MM.1S (cell line): ENCODE results near the gene PIGT.

Experiments used
- DNase-seq: peaks from one replicate; pipeline ENCODE4 v3.0.0-alpha.2; 2015
- H2AFZ ChIP-seq: fragments of 300-600 bp; sonication (generic); 2 replicates; pipeline ENCODE4 v1.6.0; 2016; ENCODE audit warnings: antibody characterized with exemption, low read length
- H3F3A ChIP-seq: fragments of 300-600 bp; sonication (generic); 2 replicates; pipeline ENCODE4 v1.6.1; 2016; ENCODE audit warnings: mild to moderate bottlenecking, antibody characterized with exemption, low read length, moderate library complexity, mixed read lengths; ENCODE audit not compliant: insufficient read depth
- H3K27ac ChIP-seq: fragments of 300-600 bp; sonication (generic); 2 replicates; pipeline ENCODE4 v1.5.1; 2016; ENCODE audit warnings: mild to moderate bottlenecking, low read length
- H3K27me3 ChIP-seq: fragments of 300-600 bp; sonication (generic); replicated peaks from 2 replicates; pipeline ENCODE4 v1.6.0; 2016; ENCODE audit warnings: low read length; ENCODE audit not compliant: insufficient read depth
- H3K36me3 ChIP-seq: fragments of 300-600 bp; sonication (generic); replicated peaks from 2 replicates; pipeline ENCODE4 v1.6.1; 2016; ENCODE audit warnings: mild to moderate bottlenecking, low read length, mixed read lengths; ENCODE audit not compliant: insufficient read depth
- H3K4me1 ChIP-seq: fragments of 300-600 bp; sonication (generic); 2 replicates; pipeline ENCODE4 v1.6.1; 2016; ENCODE audit warnings: low read length, mixed read lengths
- H3K4me2 ChIP-seq: fragments of 300-600 bp; sonication (generic); 2 replicates; pipeline ENCODE4 v1.6.0; 2016; ENCODE audit warnings: low read depth, low read length
- H3K4me3 ChIP-seq: fragments of 300-600 bp; sonication (generic); 2 replicates; pipeline ENCODE4 v1.5.1; 2016; ENCODE audit warnings: low read length, mixed read lengths
- H3K79me2 ChIP-seq: fragments of 300-600 bp; sonication (generic); 2 replicates; pipeline ENCODE4 v1.6.1; 2016; ENCODE audit warnings: mixed run types, low read length, mixed read lengths
- H3K9ac ChIP-seq: fragments of 300-600 bp; sonication (generic); 2 replicates; pipeline ENCODE4 v1.6.1; 2016; ENCODE audit warnings: low read length, mixed read lengths
- H3K9me2 ChIP-seq: fragments of 300-600 bp; sonication (generic); replicated peaks from 2 replicates; pipeline ENCODE4 v1.6.1; 2016; ENCODE audit warnings: mild to moderate bottlenecking, low read length, mixed read lengths; ENCODE audit not compliant: insufficient read depth
- H3K9me3 ChIP-seq: fragments of 300-600 bp; sonication (generic); replicated peaks from 2 replicates; pipeline ENCODE4 v1.6.1; 2016; ENCODE audit warnings: mild to moderate bottlenecking, low read length, mixed read lengths; ENCODE audit not compliant: insufficient read depth
- H4K20me1 ChIP-seq: fragments of 300-600 bp; sonication (generic); 2 replicates; pipeline ENCODE4 v1.6.1; 2016; ENCODE audit warnings: mild to moderate bottlenecking, low read length, moderate library complexity, mixed read lengths; ENCODE audit not compliant: insufficient read depth
- EZH2 ChIP-seq: fragments of 300-600 bp; sonication (generic); optimal IDR thresholded peaks from 2 replicates; pipeline ENCODE3; 2017; ENCODE audit warnings: low read depth, mild to moderate bottlenecking, antibody characterized with exemption, low read length, mixed read lengths
- EZH2phosphoT487 ChIP-seq: fragments of 300-600 bp; sonication (generic); IDR thresholded peaks from 2 replicates; pipeline ENCODE4 v1.6.1; 2018; ENCODE audit warnings: antibody characterized with exemption, low read length
- TF ChIP-seq, protein P1 (sequence below): fragments of 300-600 bp; sonication (generic); IDR thresholded peaks from 2 replicates; pipeline ENCODE4 v1.5.1; 2016; ENCODE audit warnings: antibody characterized with exemption, low read length, mixed read lengths

The PIGT gene

DNA sequence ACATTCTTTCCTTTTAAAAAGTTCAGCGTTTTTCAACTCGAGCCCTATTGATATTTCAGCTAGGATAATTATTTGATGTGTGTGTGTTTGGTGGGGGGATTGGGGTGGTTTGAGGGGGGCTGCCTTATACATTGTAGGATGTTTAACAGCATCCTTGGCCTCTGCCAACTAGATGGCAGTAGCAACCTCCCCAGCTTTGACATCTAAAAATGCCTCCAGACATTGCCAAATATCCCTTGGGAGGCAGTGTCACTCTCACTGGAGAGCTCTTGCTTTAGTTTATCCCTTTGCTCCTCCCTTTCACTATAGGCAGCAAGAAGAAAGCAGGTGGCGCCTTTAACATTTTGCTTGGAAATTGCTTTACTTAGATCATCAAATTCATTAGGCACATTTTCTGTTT, 23.2 kb upstream of the PIGT start:
- no peak overlapping the region for H3K9ac ChIP-seq
- H3K4me3 ChIP-seq: no peak overlapping the region
- no peaks in the 10 kb centered on the region for H3K36me3 ChIP-seq
- no peaks in the 10 kb centered on the region for H3F3A ChIP-seq
- H3K9me3 ChIP-seq: no peaks in the 10 kb centered on the region
- TF ChIP-seq EZH2 (no peak), EZH2phosphoT487 (no peak)
- TF ChIP-seq, protein P1, sequence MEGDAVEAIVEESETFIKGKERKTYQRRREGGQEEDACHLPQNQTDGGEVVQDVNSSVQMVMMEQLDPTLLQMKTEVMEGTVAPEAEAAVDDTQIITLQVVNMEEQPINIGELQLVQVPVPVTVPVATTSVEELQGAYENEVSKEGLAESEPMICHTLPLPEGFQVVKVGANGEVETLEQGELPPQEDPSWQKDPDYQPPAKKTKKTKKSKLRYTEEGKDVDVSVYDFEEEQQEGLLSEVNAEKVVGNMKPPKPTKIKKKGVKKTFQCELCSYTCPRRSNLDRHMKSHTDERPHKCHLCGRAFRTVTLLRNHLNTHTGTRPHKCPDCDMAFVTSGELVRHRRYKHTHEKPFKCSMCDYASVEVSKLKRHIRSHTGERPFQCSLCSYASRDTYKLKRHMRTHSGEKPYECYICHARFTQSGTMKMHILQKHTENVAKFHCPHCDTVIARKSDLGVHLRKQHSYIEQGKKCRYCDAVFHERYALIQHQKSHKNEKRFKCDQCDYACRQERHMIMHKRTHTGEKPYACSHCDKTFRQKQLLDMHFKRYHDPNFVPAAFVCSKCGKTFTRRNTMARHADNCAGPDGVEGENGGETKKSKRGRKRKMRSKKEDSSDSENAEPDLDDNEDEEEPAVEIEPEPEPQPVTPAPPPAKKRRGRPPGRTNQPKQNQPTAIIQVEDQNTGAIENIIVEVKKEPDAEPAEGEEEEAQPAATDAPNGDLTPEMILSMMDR: no peak
- no peak overlapping the region for H2AFZ ChIP-seq
- H4K20me1 ChIP-seq: no peaks in the 10 kb centered on the region
- H3K27me3 ChIP-seq: no peaks in the 10 kb centered on the region
- no peak overlapping the region for H3K27ac ChIP-seq
- no peak for DNase-seq
- H3K4me2 ChIP-seq: no peak overlapping the region
- H3K4me1 ChIP-seq: 0 out of 2 replicates have a peak, but pooled peaks cover 7% of the 10 kb centered on the region
- no peaks in the 10 kb centered on the region for H3K79me2 ChIP-seq
- H3K9me2 ChIP-seq: no peaks in the 10 kb centered on the region

DNA sequence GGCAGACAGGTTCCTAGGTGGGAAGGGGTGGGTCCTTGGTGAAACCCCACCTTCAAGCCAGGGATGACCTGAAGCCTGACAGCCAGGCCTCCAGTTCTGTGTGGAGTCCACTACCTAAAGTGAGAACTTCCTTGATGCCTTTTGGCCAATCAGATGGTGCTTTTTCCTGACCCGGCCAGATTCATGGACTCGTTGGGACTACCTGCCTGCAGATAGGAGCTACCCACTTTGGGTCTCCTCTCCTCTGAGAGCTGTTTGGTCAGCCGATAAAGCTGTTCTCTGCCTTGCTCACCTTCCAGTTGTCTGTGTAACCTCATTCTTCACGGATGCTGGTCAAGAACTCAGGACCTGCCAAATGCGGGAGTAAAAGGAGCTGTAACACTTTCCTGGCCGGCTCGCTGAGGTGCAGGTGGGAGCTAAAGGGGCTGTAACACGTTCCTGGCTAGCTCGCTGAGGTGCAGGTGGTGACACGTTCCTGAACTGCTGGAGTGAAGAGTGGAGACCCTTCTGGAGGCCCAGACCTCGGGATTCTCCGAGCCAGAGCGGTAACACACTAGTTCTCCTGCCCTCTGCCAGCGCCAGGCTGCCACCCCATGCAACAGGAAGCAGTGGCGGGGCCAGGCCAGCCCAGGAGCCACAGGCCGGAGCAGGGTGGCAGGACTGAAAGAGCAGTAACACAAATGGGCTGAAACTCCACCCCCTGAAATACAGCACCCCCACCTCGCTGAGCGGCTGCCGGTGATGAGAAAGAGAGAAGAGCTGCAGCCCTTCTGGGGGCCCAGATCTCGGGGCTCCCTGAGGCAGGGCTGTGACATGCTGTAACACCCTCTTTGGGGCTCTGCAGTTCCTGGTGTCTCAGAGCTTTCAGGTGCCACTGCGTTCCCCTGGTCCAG, 21.5 kb upstream of the PIGT start:
- Histone ChIP-seq H3K4me2 (no peak overlapping the region), H2AFZ (no peak overlapping the region), H3K27ac (no peak overlapping the region), H4K20me1 (no peaks in the 10 kb centered on the region), H3K79me2 (no peaks in the 10 kb centered on the region), H3K36me3 (no peaks in the 10 kb centered on the region), H3K4me1 (no peaks in the 10 kb centered on the region), H3F3A (no peaks in the 10 kb centered on the region), H3K9me3 (no peaks in the 10 kb centered on the region), H3K27me3 (no peaks in the 10 kb centered on the region), H3K9me2 (no peaks in the 10 kb centered on the region), H3K9ac (no peak overlapping the region), H3K4me3 (no peak overlapping the region)
- DNase-seq: no peak
- no peak for TF ChIP-seq EZH2phosphoT487
- TF ChIP-seq, protein P1: no peak
- no peak for TF ChIP-seq EZH2

DNA sequence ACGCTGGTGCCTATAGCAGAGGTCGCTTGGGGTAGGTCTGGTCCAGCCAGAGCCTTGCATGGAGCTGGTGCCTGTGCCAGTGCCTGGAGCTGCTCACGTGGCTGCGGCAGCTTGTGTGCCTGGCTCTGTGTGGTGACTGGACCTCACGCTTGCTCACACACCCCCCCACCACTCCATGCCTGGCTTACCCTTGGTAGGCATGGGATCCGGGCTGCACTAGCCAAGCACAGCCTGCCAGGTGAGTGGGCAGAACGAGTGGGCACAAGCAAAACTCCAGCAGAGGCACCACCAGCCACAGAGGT, 20.9 kb upstream of the PIGT start:
- no peaks in the 10 kb centered on the region for H3K9me3 ChIP-seq
- DNase-seq: no peak
- H3K4me3 ChIP-seq: no peak overlapping the region
- no peaks in the 10 kb centered on the region for H4K20me1 ChIP-seq
- H3K4me1 ChIP-seq: no peaks in the 10 kb centered on the region
- no peak overlapping the region for H2AFZ ChIP-seq
- H3F3A ChIP-seq: no peaks in the 10 kb centered on the region
- H3K79me2 ChIP-seq: no peaks in the 10 kb centered on the region
- no peaks in the 10 kb centered on the region for H3K36me3 ChIP-seq
- no peak overlapping the region for H3K4me2 ChIP-seq
- no peak for TF ChIP-seq EZH2phosphoT487
- no peak for TF ChIP-seq EZH2
- TF ChIP-seq, protein P1: no peak
- H3K9ac ChIP-seq: no peak overlapping the region
- H3K27ac ChIP-seq: no peak overlapping the region
- no peaks in the 10 kb centered on the region for H3K27me3 ChIP-seq
- H3K9me2 ChIP-seq: no peaks in the 10 kb centered on the region
